Left lung (tissue), 10 donors: ENCODE measurements around the gene SEC61A1. TPM values are rescaled to one million over a fixed set of nuclear protein-coding genes. Genes with fewer than 3 reads are reported as not detected.

ENCODE experiments used
- ATAC-seq: fragments of 200-7000 bp; cut with Tn5 transposase; one replicate; pipeline ENCODE4 v1.9.1; 2020; ENCODE audit warnings: moderate library complexity
- DNase-seq, 4 donors: peaks; one replicate each; pipeline ENCODE4 v3.0.0-alpha.2; 2013 to 2020
- H3K27ac ChIP-seq, 2 donors: fragments of 200-600 bp; sonication (generic) in 1 of 2; one replicate each; pipeline versions ENCODE4 v1.5.0 to v1.8.0; 2020 to 2021
- H3K27me3 ChIP-seq, 2 donors: fragments of 200-600 bp; sonication (generic) in 1 of 2; one replicate each; pipeline versions ENCODE4 v1.5.0 to v1.8.0; 2020 to 2021
- H3K36me3 ChIP-seq, 2 donors: fragments of 200-600 bp; sonication (generic) in 1 of 2; one replicate each; pipeline versions ENCODE4 v1.5.0 to v1.8.0; 2020 to 2021
- H3K4me1 ChIP-seq, 2 donors: fragments of 200-600 bp; one replicate each; pipeline ENCODE4 v1.8.0; 2021
- H3K4me3 ChIP-seq, 2 donors: fragments of 200-600 bp; sonication (generic) in 1 of 2; one replicate each; pipeline versions ENCODE4 v1.5.0 to v1.8.0; 2020 to 2021; ENCODE audit warnings: mild to moderate bottlenecking in 1 of 2
- H3K9me3 ChIP-seq, 2 donors: fragments of 200-600 bp; sonication (generic) in 1 of 2; one replicate each; pipeline versions ENCODE4 v1.5.0 to v1.8.0; 2020 to 2021
- intact Hi-C, 2 donors: fragments of 100-400 bp; cut with DNase I; formaldehyde crosslinking; loops; one replicate each; pipeline versions ENCODE4 v1.11.2 to v1.14.2; 2022
- polyA plus RNA-seq, 6 donors: library from polyadenylated mRNA; unstranded; fragments of 120-200 nt; gene quantifications; one replicate each; pipeline ENCODE4 v1.2.1, GENCODE V29; 2013; ENCODE audit not compliant: insufficient read length in 6 of 6
- total RNA-seq, 2 donors: library from RNA; stranded (reverse); fragmentation: NEBNext Ultra II Directional; extraction: Animal tissue kit (Norgen Biotek cat#: 25700); gene quantifications; one replicate each; pipeline ENCODE4 v1.2.1, GENCODE V29; 2021
- TF ChIP-seq, protein P1 (sequence below), 2 donors: fragments of 200-600 bp; sonication (generic) in 1 of 2; IDR thresholded peaks; one replicate each; pipeline versions ENCODE4 v1.5.0 to v1.8.0; 2021; ENCODE audit warnings: antibody characterized with exemption in 2 of 2
- donor health status: DM: no; HTN: yes; CAD: no.
- donor health status: DM: no; HTN: no; CAD: no.

SEC61A1 gene
- total and polyA plus RNA-seq, 8 donors: 148 to 361 (median 169) TPM

DNA sequence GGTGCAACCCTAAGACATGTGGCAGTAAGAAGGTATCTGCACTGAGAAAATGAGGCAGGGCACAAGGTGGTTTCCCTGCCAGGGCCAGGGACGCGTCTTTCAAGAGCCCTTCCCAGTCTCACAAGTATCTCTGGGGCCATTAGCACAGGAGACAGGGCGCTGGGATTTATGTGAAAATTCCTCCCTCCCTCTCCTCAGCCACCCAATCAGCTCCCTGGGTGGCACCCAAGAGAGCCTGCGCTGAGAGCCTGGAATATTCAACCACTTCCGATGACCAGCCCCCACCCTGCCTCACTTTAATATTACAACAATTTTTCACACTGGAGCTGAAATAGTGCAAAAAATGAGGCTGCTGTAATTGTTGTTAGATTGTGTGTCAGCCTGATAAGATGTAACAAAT lies 26.1 kb downstream of the SEC61A1 start:
- DNase-seq: peak in 1 of 4 donors; percentile 23
- TF ChIP-seq, protein P1, sequence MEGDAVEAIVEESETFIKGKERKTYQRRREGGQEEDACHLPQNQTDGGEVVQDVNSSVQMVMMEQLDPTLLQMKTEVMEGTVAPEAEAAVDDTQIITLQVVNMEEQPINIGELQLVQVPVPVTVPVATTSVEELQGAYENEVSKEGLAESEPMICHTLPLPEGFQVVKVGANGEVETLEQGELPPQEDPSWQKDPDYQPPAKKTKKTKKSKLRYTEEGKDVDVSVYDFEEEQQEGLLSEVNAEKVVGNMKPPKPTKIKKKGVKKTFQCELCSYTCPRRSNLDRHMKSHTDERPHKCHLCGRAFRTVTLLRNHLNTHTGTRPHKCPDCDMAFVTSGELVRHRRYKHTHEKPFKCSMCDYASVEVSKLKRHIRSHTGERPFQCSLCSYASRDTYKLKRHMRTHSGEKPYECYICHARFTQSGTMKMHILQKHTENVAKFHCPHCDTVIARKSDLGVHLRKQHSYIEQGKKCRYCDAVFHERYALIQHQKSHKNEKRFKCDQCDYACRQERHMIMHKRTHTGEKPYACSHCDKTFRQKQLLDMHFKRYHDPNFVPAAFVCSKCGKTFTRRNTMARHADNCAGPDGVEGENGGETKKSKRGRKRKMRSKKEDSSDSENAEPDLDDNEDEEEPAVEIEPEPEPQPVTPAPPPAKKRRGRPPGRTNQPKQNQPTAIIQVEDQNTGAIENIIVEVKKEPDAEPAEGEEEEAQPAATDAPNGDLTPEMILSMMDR (IDR thresholded peaks at IDR 0.05): no peak
- intact Hi-C loops: no loop called here
- H3K4me1 ChIP-seq: peaks cover 3 to 50% of the 10 kb centered on the region in 2 donors
- peaks cover 0 to 46% of the 10 kb centered on the region in 2 donors for H3K36me3 ChIP-seq
- no peak overlapping the region for H3K27ac ChIP-seq
- peaks cover 0 to 9% of the 10 kb centered on the region in 2 donors for H3K27me3 ChIP-seq
- no peaks in the 10 kb centered on the region for H3K9me3 ChIP-seq
- no peak overlapping the region for H3K4me3 ChIP-seq
- ATAC-seq: no peak

DNA sequence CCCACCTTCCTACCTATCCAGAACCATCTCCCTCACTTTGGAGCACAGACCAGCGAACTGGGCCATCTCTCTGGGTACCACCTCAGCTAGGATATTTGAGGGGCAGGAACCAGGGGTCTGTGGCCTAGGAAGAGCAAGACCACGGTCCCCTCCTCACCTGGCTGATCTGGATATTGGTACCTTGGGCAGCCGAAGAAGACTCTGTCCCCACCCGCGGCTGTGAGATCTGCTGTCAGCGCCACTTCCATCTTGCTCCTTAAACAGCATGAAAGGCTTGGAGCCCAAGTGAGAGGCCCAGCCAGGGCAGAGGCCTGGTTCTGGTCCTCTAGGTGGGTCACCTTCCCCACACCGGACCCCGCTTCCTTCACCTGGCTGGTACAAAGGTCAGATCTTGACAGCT lies 26.6 kb downstream of the SEC61A1 start:
- Histone ChIP-seq H3K27ac (no peak overlapping the region), H3K36me3 (peaks cover 0 to 48% of the 10 kb centered on the region in 2 donors), H3K4me1 (peaks cover 3 to 44% of the 10 kb centered on the region in 2 donors), H3K4me3 (no peak overlapping the region), H3K27me3 (peaks cover 0 to 9% of the 10 kb centered on the region in 2 donors), H3K9me3 (no peaks in the 10 kb centered on the region)
- TF ChIP-seq, protein P1 (IDR thresholded peaks at IDR 0.05): no peak
- intact Hi-C loops: no loop called here
- peak in 1 of 4 donors; percentile 16 for DNase-seq
- ATAC-seq: no peak

DNA sequence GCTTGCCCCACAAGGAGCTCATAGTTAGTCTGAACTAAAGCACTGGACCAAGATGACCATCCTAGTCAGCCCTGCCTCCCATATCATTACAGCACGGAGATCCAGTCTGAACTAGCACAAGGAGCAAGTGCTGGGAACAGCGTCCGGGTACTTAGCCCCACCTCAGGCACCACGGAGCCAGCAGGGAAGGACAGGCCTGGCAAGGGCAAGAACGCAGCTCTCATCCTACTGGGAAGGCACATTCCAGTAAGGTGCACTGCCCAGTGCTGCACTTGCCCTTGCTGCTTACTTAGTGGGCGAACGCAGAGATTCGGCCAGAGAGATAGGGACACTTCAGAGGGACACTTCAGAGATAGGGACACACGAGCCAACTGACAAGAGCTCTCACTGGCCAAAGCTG lies 27.6 kb downstream of the SEC61A1 start:
- intact Hi-C loops: no loop called here
- peaks cover 3 to 35% of the 10 kb centered on the region in 2 donors for H3K4me1 ChIP-seq
- peak in 1 of 4 donors; percentile 42 for DNase-seq
- H3K9me3 ChIP-seq: no peaks in the 10 kb centered on the region
- H3K4me3 ChIP-seq: no peak overlapping the region
- TF ChIP-seq, protein P1 (IDR thresholded peaks at IDR 0.05): no peak
- peak overlapping the region in 1 of 2 donors; percentile 18 for H3K27ac ChIP-seq
- peaks cover 0 to 9% of the 10 kb centered on the region in 2 donors for H3K27me3 ChIP-seq
- H3K36me3 ChIP-seq: peaks cover 0 to 52% of the 10 kb centered on the region in 2 donors
- ATAC-seq: no peak

DNA sequence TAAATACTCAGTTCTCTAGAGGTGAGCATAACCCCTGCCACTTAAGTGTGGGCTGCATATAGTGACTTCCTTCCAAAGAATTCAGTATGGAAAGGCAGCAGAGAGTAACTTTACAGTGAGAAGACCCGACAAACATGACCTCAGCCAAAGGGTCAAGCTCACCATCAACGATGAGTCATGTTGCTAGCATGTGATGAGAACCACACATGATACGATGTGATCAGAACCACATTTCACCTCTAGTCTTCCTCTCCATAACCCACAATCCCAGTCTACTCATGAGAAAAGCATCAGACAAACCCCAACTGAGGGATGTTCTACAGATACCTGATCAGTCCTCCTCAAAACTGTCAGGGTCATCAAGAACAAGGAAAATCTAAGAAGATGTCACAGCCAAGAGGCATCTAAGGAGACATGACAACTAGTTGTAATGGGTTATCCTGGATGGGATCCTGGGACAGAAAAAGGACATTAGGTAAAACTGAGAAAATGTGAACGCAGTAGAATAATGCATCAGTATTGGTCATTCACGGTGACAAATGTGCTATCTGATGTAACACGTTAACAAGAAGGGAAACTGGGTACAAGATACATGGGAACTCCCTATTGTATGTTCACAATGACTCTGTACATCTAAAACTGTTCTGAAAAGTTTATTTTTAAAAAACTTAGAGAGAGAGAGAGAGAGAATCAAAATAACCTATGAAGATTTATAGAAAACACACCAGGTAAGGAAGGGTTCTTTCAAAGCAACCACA lies 28.3 kb downstream of the SEC61A1 start:
- H3K27ac ChIP-seq: peak overlapping the region in 1 of 2 donors; percentile 18
- no peaks in the 10 kb centered on the region for H3K9me3 ChIP-seq
- H3K27me3 ChIP-seq: peaks cover 0 to 9% of the 10 kb centered on the region in 2 donors
- no peak for ATAC-seq
- peaks cover 3 to 28% of the 10 kb centered on the region in 2 donors for H3K4me1 ChIP-seq
- no peak overlapping the region for H3K4me3 ChIP-seq
- TF ChIP-seq, protein P1 (IDR thresholded peaks at IDR 0.05): no peak
- H3K36me3 ChIP-seq: peaks cover 0 to 59% of the 10 kb centered on the region in 2 donors
- peak in 1 of 4 donors; percentile 31 for DNase-seq
- intact Hi-C loops: no loop called here

DNA sequence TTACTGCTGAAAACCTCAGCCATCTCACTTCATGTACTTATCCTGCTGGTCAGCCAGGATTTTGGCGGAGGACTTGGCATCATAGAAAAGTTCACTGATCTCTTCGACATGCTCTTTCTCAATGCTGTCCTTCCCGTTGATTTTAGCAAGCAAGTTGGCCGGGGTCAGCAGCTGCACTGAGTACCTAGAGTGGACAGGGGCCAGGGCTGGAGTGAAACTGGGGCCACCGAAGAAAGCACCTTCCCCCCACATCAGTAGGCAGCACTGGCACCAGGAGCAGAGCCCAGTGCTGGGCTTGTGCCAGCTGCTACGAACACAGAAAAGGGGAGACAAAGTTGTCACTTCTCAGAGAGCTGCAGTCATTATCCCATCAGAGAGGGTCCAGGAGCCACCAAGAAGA lies 29.0 kb downstream of the SEC61A1 start:
- intact Hi-C loops: no loop called here

More for the DNA sequence above, 29.0 kb downstream of the SEC61A1 start:
- ATAC-seq (no peak), DNase-seq (peak in 1 of 4 donors; percentile 30)
- H3K4me1 ChIP-seq: peaks cover 0 to 21% of the 10 kb centered on the region in 2 donors
- H3K4me3 ChIP-seq: no peak overlapping the region
- no peak overlapping the region for H3K27ac ChIP-seq
- peaks cover 0 to 5% of the 10 kb centered on the region in 2 donors for H3K27me3 ChIP-seq
- H3K9me3 ChIP-seq: no peaks in the 10 kb centered on the region
- peaks cover 0 to 66% of the 10 kb centered on the region in 2 donors for H3K36me3 ChIP-seq
- TF ChIP-seq, protein P1 (IDR thresholded peaks at IDR 0.05): no peak
